Measurements from ENCODE around the gene ADAMTS16.

DNA sequence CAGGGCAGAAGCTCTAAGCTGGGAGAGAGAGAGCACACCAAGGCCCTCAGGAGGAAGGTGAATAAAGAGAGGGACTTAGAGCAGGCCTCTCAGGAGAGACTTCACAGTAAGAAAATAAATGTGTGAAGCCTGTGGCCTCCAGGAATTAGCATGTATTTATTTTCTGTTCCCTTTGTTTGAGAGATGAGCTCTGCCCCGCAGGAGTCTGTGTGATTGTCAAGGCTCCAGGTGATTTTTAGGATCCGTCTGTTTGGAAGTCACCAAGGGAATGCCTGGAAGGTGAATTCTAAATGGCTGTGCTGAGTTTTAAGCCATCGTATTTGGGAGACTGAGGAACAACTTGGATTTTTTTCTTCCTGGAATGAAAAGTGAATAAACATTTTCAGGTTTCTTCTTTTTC is 174.0 kb downstream of the ADAMTS16 start:
- TF ChIP-seq, protein P1, sequence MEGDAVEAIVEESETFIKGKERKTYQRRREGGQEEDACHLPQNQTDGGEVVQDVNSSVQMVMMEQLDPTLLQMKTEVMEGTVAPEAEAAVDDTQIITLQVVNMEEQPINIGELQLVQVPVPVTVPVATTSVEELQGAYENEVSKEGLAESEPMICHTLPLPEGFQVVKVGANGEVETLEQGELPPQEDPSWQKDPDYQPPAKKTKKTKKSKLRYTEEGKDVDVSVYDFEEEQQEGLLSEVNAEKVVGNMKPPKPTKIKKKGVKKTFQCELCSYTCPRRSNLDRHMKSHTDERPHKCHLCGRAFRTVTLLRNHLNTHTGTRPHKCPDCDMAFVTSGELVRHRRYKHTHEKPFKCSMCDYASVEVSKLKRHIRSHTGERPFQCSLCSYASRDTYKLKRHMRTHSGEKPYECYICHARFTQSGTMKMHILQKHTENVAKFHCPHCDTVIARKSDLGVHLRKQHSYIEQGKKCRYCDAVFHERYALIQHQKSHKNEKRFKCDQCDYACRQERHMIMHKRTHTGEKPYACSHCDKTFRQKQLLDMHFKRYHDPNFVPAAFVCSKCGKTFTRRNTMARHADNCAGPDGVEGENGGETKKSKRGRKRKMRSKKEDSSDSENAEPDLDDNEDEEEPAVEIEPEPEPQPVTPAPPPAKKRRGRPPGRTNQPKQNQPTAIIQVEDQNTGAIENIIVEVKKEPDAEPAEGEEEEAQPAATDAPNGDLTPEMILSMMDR (IDR thresholded peaks at IDR 0.05), result no peak
- TF ChIP-seq NFYB (CRISPR knock-in tag; conservative IDR thresholded peaks at IDR 0.05; ENCODE audit: low read depth) (no peak), RELA (CRISPR knock-in tag; IDR thresholded peaks at IDR 0.05; ENCODE audit: borderline replicate concordance) (no peak), TCF7 (CRISPR knock-in tag; IDR thresholded peaks at IDR 0.05; ENCODE audit: low read depth) (no peak), NFE2L1 (CRISPR knock-in tag; IDR thresholded peaks at IDR 0.05) (no peak), FOXJ3 (CRISPR knock-in tag; IDR thresholded peaks at IDR 0.05; ENCODE audit: borderline replicate concordance) (no peak), ELF4 (CRISPR knock-in tag; IDR thresholded peaks at IDR 0.05; ENCODE audit: low read depth) (no peak), JUN (CRISPR knock-in tag; IDR thresholded peaks at IDR 0.05) (no peak)
- TF ChIP-seq, protein P2, sequence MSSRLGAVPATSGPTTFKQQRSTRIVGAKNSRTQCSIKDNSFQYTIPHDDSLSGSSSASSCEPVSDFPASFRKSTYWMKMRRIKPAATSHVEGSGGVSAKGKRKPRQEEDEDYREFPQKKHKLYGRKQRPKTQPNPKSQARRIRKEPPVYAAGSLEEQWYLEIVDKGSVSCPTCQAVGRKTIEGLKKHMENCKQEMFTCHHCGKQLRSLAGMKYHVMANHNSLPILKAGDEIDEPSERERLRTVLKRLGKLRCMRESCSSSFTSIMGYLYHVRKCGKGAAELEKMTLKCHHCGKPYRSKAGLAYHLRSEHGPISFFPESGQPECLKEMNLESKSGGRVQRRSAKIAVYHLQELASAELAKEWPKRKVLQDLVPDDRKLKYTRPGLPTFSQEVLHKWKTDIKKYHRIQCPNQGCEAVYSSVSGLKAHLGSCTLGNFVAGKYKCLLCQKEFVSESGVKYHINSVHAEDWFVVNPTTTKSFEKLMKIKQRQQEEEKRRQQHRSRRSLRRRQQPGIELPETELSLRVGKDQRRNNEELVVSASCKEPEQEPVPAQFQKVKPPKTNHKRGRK (CRISPR knock-in tag; IDR thresholded peaks at IDR 0.05; ENCODE audit: borderline replicate concordance), result no peak
- TF ChIP-seq, protein P3, sequence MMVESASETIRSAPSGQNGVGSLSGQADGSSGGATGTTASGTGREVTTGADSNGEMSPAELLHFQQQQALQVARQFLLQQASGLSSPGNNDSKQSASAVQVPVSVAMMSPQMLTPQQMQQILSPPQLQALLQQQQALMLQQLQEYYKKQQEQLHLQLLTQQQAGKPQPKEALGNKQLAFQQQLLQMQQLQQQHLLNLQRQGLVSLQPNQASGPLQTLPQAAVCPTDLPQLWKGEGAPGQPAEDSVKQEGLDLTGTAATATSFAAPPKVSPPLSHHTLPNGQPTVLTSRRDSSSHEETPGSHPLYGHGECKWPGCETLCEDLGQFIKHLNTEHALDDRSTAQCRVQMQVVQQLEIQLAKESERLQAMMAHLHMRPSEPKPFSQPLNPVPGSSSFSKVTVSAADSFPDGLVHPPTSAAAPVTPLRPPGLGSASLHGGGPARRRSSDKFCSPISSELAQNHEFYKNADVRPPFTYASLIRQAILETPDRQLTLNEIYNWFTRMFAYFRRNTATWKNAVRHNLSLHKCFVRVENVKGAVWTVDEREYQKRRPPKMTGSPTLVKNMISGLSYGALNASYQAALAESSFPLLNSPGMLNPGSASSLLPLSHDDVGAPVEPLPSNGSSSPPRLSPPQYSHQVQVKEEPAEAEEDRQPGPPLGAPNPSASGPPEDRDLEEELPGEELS (CRISPR knock-in tag; IDR thresholded peaks at IDR 0.05), result no peak
- TF ChIP-seq, protein P4, sequence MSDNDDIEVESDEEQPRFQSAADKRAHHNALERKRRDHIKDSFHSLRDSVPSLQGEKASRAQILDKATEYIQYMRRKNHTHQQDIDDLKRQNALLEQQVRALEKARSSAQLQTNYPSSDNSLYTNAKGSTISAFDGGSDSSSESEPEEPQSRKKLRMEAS (CRISPR knock-in tag; IDR thresholded peaks at IDR 0.05), result no peak
- TF ChIP-seq, protein P5, sequence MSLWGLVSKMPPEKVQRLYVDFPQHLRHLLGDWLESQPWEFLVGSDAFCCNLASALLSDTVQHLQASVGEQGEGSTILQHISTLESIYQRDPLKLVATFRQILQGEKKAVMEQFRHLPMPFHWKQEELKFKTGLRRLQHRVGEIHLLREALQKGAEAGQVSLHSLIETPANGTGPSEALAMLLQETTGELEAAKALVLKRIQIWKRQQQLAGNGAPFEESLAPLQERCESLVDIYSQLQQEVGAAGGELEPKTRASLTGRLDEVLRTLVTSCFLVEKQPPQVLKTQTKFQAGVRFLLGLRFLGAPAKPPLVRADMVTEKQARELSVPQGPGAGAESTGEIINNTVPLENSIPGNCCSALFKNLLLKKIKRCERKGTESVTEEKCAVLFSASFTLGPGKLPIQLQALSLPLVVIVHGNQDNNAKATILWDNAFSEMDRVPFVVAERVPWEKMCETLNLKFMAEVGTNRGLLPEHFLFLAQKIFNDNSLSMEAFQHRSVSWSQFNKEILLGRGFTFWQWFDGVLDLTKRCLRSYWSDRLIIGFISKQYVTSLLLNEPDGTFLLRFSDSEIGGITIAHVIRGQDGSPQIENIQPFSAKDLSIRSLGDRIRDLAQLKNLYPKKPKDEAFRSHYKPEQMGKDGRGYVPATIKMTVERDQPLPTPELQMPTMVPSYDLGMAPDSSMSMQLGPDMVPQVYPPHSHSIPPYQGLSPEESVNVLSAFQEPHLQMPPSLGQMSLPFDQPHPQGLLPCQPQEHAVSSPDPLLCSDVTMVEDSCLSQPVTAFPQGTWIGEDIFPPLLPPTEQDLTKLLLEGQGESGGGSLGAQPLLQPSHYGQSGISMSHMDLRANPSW (CRISPR knock-in tag; conservative IDR thresholded peaks at IDR 0.05; ENCODE audit: low read depth), result no peak
- TF ChIP-seq, protein P6, sequence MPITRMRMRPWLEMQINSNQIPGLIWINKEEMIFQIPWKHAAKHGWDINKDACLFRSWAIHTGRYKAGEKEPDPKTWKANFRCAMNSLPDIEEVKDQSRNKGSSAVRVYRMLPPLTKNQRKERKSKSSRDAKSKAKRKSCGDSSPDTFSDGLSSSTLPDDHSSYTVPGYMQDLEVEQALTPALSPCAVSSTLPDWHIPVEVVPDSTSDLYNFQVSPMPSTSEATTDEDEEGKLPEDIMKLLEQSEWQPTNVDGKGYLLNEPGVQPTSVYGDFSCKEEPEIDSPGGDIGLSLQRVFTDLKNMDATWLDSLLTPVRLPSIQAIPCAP (CRISPR knock-in tag; IDR thresholded peaks at IDR 0.05), result no peak

Data from WTC11 (cell line).